H1 (cell line): ENCODE data around the gene RERE. TPM values are rescaled to one million over a fixed set of nuclear protein-coding genes. Genes with fewer than 3 reads are reported as not detected.

Experiments
- KDM1A ChIP-seq: fragments of 200-600, 300-600 bp; sonication (generic); IDR thresholded peaks from 2 replicates; pipeline ENCODE4 v1.7.1; 2016; ENCODE audit warnings: mild to moderate bottlenecking, low read length, borderline replicate concordance
- KDM5A ChIP-seq: fragments of 200-600 bp; IDR thresholded peaks from 2 replicates; pipeline ENCODE4 v1.7.1; 2012; ENCODE audit warnings: mild to moderate bottlenecking, low read length, inconsistent platforms, mixed read lengths
- MAX ChIP-seq: IDR thresholded peaks from 2 replicates; pipeline ENCODE4 v1.6.1; 2012; ENCODE audit warnings: inconsistent platforms
- RXRA ChIP-seq: IDR thresholded peaks from 2 replicates; pipeline ENCODE4 v1.6.1; 2011; ENCODE audit warnings: low read depth, mild to moderate bottlenecking, low read length, moderate library complexity; ENCODE audit not compliant: insufficient read depth
- polyA plus RNA-seq, 7 experiments: library from polyadenylated mRNA; depleted of rRNA in 3 of 7; stranded (reverse) in 5 of 7; unstranded in 2 of 7; fragments of >200 nt in 5 of 7; fragments of 200-250 nt in 2 of 7; gene quantifications; 1 replicate in 5 of 7; 2 replicates in 1 of 7; 4 replicates in 1 of 7; pipeline versions ENCODE4 v1.2.1 to v1.2.3, GENCODE V29; 2011 to 2013; ENCODE audit warnings: missing spikeins in 2 of 7, mixed read lengths in 2 of 7
- total RNA-seq: library from RNA; stranded (reverse); fragmentation: NEBNext Ultra II Directional; extraction: Animal tissue kit (Norgen Biotek cat#: 25700); gene quantifications from 2 replicates; pipeline ENCODE4 v1.2.1, GENCODE V29; 2021

Gene RERE
- total and polyA plus RNA-seq, 2 of the 8 experiments (the other 6 are each of a cell fraction or from before 2014, with no cell fraction given): 15.3 to 142 TPM

DNA sequence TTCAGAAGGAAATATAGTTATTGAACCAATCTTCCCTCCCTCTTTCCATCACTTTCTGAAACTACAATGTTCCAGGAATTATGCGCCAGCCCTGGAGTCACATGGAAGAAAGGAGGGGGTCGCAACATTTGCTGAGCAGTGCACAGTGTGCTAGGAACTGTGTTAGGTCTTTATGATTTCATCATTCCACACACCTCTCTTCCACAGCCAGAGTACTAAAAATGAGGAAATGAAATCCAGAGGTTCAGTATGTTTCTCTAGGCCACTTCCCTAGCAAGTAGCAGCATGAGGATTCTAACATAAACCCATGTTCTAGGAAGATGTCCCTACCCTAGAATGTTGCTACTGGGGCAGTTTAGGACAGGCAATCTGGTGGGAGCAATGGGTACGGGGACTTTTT lies 341.4 kb downstream of the RERE start (continued):
- TF ChIP-seq KDM5A (no peak), MAX (no peak), KDM1A (no peak), RXRA (no peak)
- TF ChIP-seq, all 59 proteins: peak for 0
